GM19239 (cell line): ENCODE results near the gene CLIC4.
A peak's percentile ranks its signal among the peaks of the same experiment; 100 is the strongest.
"Not testable (repeated sequence)": the region's sequence is repeated elsewhere in the genome, so short reads cannot be mapped to it uniquely, and the experiment has no call there.

Experiments used
- DNase-seq: peaks from one replicate; pipeline ENCODE4 v3.0.0; 2011; ENCODE audit warnings: low spot score; ENCODE audit not compliant: insufficient read length
- FAIRE-seq: peaks from 2 replicates; lab custom pipeline; 2011; peaks lifted over from hg19 to GRCh38; lab: Jason Lieb, UNC

CLIC4 gene

GRCh38 chr1:24717887-24718650 is 27.2 kb upstream of the CLIC4 start:
- no peak for FAIRE-seq

GRCh38 chr1:24720152-24720551 is 25.1 kb upstream of the CLIC4 start:
- FAIRE-seq, result no peak
- no peak for DNase-seq

More at GRCh38 chr1:24717887-24718650, 27.2 kb upstream of the CLIC4 start:
- DNase-seq, result no peak

GRCh38 chr1:24721533-24721932 is 23.7 kb upstream of the CLIC4 start:
- FAIRE-seq (no peak), DNase-seq (no peak)

GRCh38 chr1:24722073-24723035 is 22.9 kb upstream of the CLIC4 start:
- FAIRE-seq, DNase-seq: not testable (repeated sequence)

GRCh38 chr1:24724345-24725208 is 20.7 kb upstream of the CLIC4 start:
- DNase-seq (no peak), FAIRE-seq (no peak)

- DNase-seq (no peak), FAIRE-seq (no peak)
Measured at GRCh38 chr1:24725209-24725651, 20.0 kb upstream of the CLIC4 start.

- FAIRE-seq (no peak), DNase-seq (no peak)
Measured at GRCh38 chr1:24726741-24727140, 18.5 kb upstream of the CLIC4 start.

GRCh38 chr1:24727501-24728216 is 17.6 kb upstream of the CLIC4 start:
- peak; percentile 89 for DNase-seq
- FAIRE-seq, result peak; percentile 83

- DNase-seq (no peak), FAIRE-seq (no peak)
Measured at GRCh38 chr1:24728982-24729381, 16.3 kb upstream of the CLIC4 start.

- FAIRE-seq (no peak), DNase-seq (no peak)
Measured at GRCh38 chr1:24732186-24732885, 12.9 kb upstream of the CLIC4 start.

GRCh38 chr1:24733342-24733741 is 11.9 kb upstream of the CLIC4 start:
- DNase-seq, FAIRE-seq: not testable (repeated sequence)

GRCh38 chr1:24735156-24735508 is 10.1 kb upstream of the CLIC4 start:
- no peak for FAIRE-seq
- no peak for DNase-seq

- FAIRE-seq, result peak; percentile 78
- DNase-seq, result no peak
Measured at GRCh38 chr1:24735509-24736375, 9.5 kb upstream of the CLIC4 start.

GRCh38 chr1:24737368-24738117 is 7.7 kb upstream of the CLIC4 start:
- peak; percentile 39 for FAIRE-seq
- DNase-seq, result no peak

GRCh38 chr1:24739241-24739640 is 6.0 kb upstream of the CLIC4 start:
- DNase-seq (no peak), FAIRE-seq (no peak)

GRCh38 chr1:24742090-24742938 is 2.9 kb upstream of the CLIC4 start:
- DNase-seq, result no peak
- FAIRE-seq, result peak; percentile 83
